Right lung (tissue), 5 donors: ENCODE data around the gene NAT8L. TPM values are rescaled to one million over a fixed set of nuclear protein-coding genes. Genes with fewer than 3 reads are reported as not detected.

Source experiments
- DNase-seq, 2 donors: peaks; one replicate each; pipeline ENCODE4 v3.0.0-alpha.2; 2013
- polyA plus RNA-seq, 5 donors: library from polyadenylated mRNA; unstranded; fragments of 120-200 nt; gene quantifications; one replicate each; pipeline versions ENCODE4 v1.2.1 to v1.2.3, GENCODE V29; 2013; ENCODE audit warnings: inconsistent platforms in 1 of 5, low replicate concordance in 1 of 5; ENCODE audit not compliant: insufficient read length in 5 of 5, insufficient read depth in 1 of 5

The NAT8L gene
- polyA plus RNA-seq, 5 donors = 2.8 to 7.7 (median 4.1) TPM

- no peak for DNase-seq
These were observed 3.8 kb downstream of the NAT8L start for GRCh38 chr4:2062808-2063524.

- DNase-seq = no peak
These were observed 4.6 kb downstream of the NAT8L start for GRCh38 chr4:2063557-2064275.

- DNase-seq = no peak
These were observed 5.3 kb downstream of the NAT8L start for GRCh38 chr4:2064276-2064991.

- DNase-seq = no peak
These were observed 6.2 kb downstream of the NAT8L start for GRCh38 chr4:2065106-2065930.

- DNase-seq = no peak
These were observed 7.0 kb downstream of the NAT8L start for GRCh38 chr4:2066011-2066551.

GRCh38 chr4:2066571-2067445 lies 7.7 kb downstream of the NAT8L start:
- no peak for DNase-seq

GRCh38 chr4:2067446-2068197 lies 8.5 kb downstream of the NAT8L start:
- no peak for DNase-seq

- DNase-seq = no peak
These were observed 9.0 kb downstream of the NAT8L start for GRCh38 chr4:2068198-2068470.

GRCh38 chr4:2068566-2068965 lies 9.4 kb downstream of the NAT8L start:
- DNase-seq = no peak

- DNase-seq = no peak
These were observed 10.2 kb downstream of the NAT8L start for GRCh38 chr4:2069161-2069971.

- DNase-seq = no peak
These were observed 10.9 kb downstream of the NAT8L start for GRCh38 chr4:2069986-2070385.

GRCh38 chr4:2070421-2071251 lies 11.5 kb downstream of the NAT8L start:
- DNase-seq = no peak

- no peak for DNase-seq
These were observed 12.3 kb downstream of the NAT8L start for GRCh38 chr4:2071252-2071911.

- DNase-seq = no peak
These were observed 13.1 kb downstream of the NAT8L start for GRCh38 chr4:2071912-2072867.

- DNase-seq = no peak
These were observed 14.1 kb downstream of the NAT8L start for GRCh38 chr4:2072971-2073807.
